HEK293T (cell line): Measurements from ENCODE around the gene SFR1.

ENCODE experiments used
- FOXA1 ChIP-seq: fragments of 450-650 bp; IDR thresholded peaks from 2 replicates; pipeline ENCODE4 v1.6.1; 2016; ENCODE audit warnings: mild to moderate bottlenecking
- FOXK2 ChIP-seq: fragments of 450-650 bp; IDR thresholded peaks from 2 replicates; pipeline ENCODE4 v1.6.1; 2016; ENCODE audit warnings: mild to moderate bottlenecking
- FOXM1 ChIP-seq: fragments of 450-650 bp; IDR thresholded peaks from 2 replicates; pipeline ENCODE4 v1.6.1; 2017; ENCODE audit warnings: mild to moderate bottlenecking, borderline replicate concordance

- TF ChIP-seq FOXA1: no peak
- TF ChIP-seq FOXM1: no peak
- TF ChIP-seq FOXK2: no peak
These were observed 977 bp upstream of the SFR1 start for GRCh38 chr10:104120903-104121484.
